Heart right ventricle (tissue), 16 donors: ENCODE data around the gene CYP2W1. TPM values are rescaled to one million over a fixed set of nuclear protein-coding genes. Genes with fewer than 3 reads are reported as not detected.

Source experiments
- ATAC-seq, 8 donors: fragments of 200-7000 bp; cut with Tn5 transposase; one replicate each; pipeline ENCODE4 v1.9.1; 2020; ENCODE audit warnings: mild to moderate bottlenecking in 8 of 8, moderate library complexity in 8 of 8, moderate number of reproducible peaks in 1 of 8
- DNase-seq, 2 donors: peaks; one replicate each; pipeline ENCODE4 v3.0.0-alpha.2; 2020
- H3K27ac ChIP-seq, 10 donors: fragments of 200-600 bp; sonication (generic) in 2 of 10; one replicate each; pipeline versions ENCODE4 v1.5.0 to v1.8.0; 2020 to 2022; ENCODE audit warnings: mild to moderate bottlenecking in 3 of 10
- H3K27me3 ChIP-seq, 7 donors: fragments of 200-600 bp; one replicate each; pipeline ENCODE4 v1.8.0; 2021 to 2022; ENCODE audit warnings: mild to moderate bottlenecking in 2 of 7
- H3K36me3 ChIP-seq, 9 donors: fragments of 200-600 bp; sonication (generic) in 1 of 9; one replicate each; pipeline versions ENCODE4 v1.5.0 to v1.8.0; 2020 to 2022; ENCODE audit warnings: mild to moderate bottlenecking in 2 of 9
- H3K4me1 ChIP-seq, 9 donors: fragments of 200-600 bp; sonication (generic) in 1 of 9; one replicate each; pipeline versions ENCODE4 v1.5.0 to v1.8.0; 2020 to 2022; ENCODE audit warnings: mild to moderate bottlenecking in 4 of 9
- H3K4me3 ChIP-seq, 10 donors: fragments of 200-600 bp; sonication (generic) in 2 of 10; one replicate each; pipeline versions ENCODE4 v1.5.0 to v1.8.0; 2020 to 2022; ENCODE audit warnings: mild to moderate bottlenecking in 7 of 10, moderate library complexity in 2 of 10
- H3K9me3 ChIP-seq, 11 donors: fragments of 200-600 bp in 10 of 11; sonication (generic) in 2 of 11; one replicate each; pipeline versions ENCODE4 v1.5.0 to v1.8.0; 2013 to 2022; ENCODE audit warnings: mild to moderate bottlenecking in 2 of 11, control low read depth in 1 of 11, moderate library complexity in 1 of 11
- WGBS, 2 donors: extraction: QIAGEN DNeasy Blood & Tissue Kit; methylation state at CpG; one replicate each; pipeline ENCODE4 v1.1.7; 2013; ENCODE audit warnings: inconsistent platforms in 1 of 2; 5-methylcytosine and 5-hydroxymethylcytosine counted together
- intact Hi-C, 10 donors: fragments of 100-400 bp; cut with DNase I; formaldehyde crosslinking; loops; one replicate each; pipeline versions ENCODE4 v1.11.1 to v1.14.2; 2022
- polyA plus RNA-seq, 2 donors: library from polyadenylated mRNA; stranded (reverse); fragments of 200-250 nt; gene quantifications; one replicate each; pipeline ENCODE4 v1.2.3, GENCODE V29; 2013
- total RNA-seq, 10 donors: library from RNA; stranded (reverse); fragmentation: NEBNext Ultra II Directional in 3 of 10; extraction: Animal tissue kit (Norgen Biotek cat#: 25700) in 3 of 10; gene quantifications; one replicate each; pipeline versions ENCODE4 v1.2.1 to v1.2.4, GENCODE V29; 2021 to 2023
- TF ChIP-seq, protein P1 (sequence below), 9 donors: fragments of 200-600 bp; sonication (generic) in 2 of 9; IDR thresholded peaks; one replicate each; pipeline versions ENCODE4 v1.5.0 to v1.8.0; 2021 to 2022; ENCODE audit warnings: antibody characterized with exemption in 9 of 9, mild to moderate bottlenecking in 5 of 9, moderate library complexity in 1 of 9
- donor health status: Arrhythmogenic right ventricular cardiomyopathy.
- donor health status: ischemic (EF 13 %, LVEDD 7.1; RV severe dilation, severe dysfunction).
- donor health status: healthy with polysubstance abuse.
- donor health status: DM: no; HTN: yes; CAD: no.
- donor health status: DM: no; HTN: no; CAD: no.
- donor health status: ischemic (EF 25% LVEDD 6.9; RV normal size, moderate dysfunction).
- donor health status: ischemic (EF 25% LVEDD 5.7; RV mildly dilated, moderate dysfunction).
- donor health status: healthy.
- donor health status: DM: yes; HTN: yes; CAD: no.
- donor health status: Ischemic cardiomyopathy.
- donor health status: ischemic (EF 35%, LVEDD 5.7; RV mildly dilated, moderate dysfunction).
- donor health status: nonischemic (EF 11% LVEDD 7.7; RV severe dilation, severe dysfunction).
- donor health status: DM: yes; HTN: yes; CAD: no.
- donor health status: PGD.
- donor health status: ischemic (EF 29% LVEDD 5.4; RV normal size, mild dysfunction).
- donor health status: nonischemic (EF 23%, LVEDD 6.1; RV moderate dilation, normal function).

The CYP2W1 gene
- total and polyA plus RNA-seq, 12 donors, result not detected

DNA sequence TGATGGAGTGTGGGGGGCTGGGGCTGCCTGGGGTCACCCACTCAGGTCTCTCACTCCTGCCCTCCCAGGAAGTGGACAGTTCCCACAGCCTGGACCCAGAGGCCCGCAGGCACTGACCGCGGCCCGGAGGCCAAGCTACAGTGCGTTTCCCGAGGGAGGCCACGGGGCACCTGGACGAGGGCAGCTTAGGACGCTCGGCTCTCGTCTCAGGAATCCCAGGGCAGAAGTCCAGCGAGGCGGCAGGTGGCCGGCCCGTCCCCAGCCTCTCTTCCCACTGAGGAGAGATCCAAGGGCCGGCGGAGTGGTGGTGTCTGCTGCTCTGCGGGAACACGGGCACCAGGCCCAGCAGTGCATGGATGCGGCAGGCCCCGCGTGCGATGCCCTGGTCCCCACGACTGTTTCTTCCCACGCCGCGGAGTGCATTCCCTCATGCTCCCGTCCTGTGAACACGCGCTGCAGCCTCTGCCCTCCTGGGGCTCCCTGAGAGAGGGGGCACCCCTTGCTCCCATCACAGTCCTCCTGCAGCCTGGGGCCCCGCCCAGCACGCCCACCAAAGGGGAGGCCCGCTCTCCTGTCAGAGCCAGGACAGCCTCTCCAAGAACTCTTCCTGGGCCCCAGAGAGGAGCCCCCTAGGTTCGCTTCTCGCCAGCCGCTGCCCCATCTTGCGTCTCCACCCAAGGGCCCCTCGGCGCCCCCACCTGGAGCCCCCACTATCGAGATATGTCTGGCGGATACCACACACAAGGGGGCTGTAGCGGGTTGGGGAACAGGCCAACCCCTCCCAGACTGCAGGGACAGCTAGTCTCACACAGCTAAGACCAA lies 37.0 kb downstream of the CYP2W1 start:
- 95% methylated on average over 42 of the region's 42 CpGs for WGBS, 2 donors
- intact Hi-C loops, result no loop called here
- Histone ChIP-seq H3K4me3 (no peak overlapping the region), H3K4me1 (peaks cover 0 to 8% (median 0%) of the 10 kb centered on the region in 9 donors), H3K27me3 (no peaks in the 10 kb centered on the region), H3K27ac (no peak overlapping the region), H3K36me3 (peaks cover 0 to 20% (median 0%) of the 10 kb centered on the region in 9 donors), H3K9me3 (peaks cover 0 to 8% (median 0%) of the 10 kb centered on the region in 11 donors)
- TF ChIP-seq, protein P1, sequence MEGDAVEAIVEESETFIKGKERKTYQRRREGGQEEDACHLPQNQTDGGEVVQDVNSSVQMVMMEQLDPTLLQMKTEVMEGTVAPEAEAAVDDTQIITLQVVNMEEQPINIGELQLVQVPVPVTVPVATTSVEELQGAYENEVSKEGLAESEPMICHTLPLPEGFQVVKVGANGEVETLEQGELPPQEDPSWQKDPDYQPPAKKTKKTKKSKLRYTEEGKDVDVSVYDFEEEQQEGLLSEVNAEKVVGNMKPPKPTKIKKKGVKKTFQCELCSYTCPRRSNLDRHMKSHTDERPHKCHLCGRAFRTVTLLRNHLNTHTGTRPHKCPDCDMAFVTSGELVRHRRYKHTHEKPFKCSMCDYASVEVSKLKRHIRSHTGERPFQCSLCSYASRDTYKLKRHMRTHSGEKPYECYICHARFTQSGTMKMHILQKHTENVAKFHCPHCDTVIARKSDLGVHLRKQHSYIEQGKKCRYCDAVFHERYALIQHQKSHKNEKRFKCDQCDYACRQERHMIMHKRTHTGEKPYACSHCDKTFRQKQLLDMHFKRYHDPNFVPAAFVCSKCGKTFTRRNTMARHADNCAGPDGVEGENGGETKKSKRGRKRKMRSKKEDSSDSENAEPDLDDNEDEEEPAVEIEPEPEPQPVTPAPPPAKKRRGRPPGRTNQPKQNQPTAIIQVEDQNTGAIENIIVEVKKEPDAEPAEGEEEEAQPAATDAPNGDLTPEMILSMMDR (IDR thresholded peaks at IDR 0.05), result no peak
- no peak for ATAC-seq
- no peak for DNase-seq

GRCh38 chr7:1020849-1021251 lies 37.9 kb downstream of the CYP2W1 start:
- H3K27me3 ChIP-seq, result no peaks in the 10 kb centered on the region
- H3K4me3 ChIP-seq, result no peak overlapping the region
- H3K36me3 ChIP-seq, result peaks cover 0 to 27% (median 0%) of the 10 kb centered on the region in 9 donors
- peaks cover 0 to 11% (median 0%) of the 10 kb centered on the region in 9 donors for H3K4me1 ChIP-seq
- TF ChIP-seq, protein P1 (IDR thresholded peaks at IDR 0.05), result peak in 4 of 9 donors; percentile 7 to 24 (median 22)
- WGBS, 2 donors, result 85 to 92% methylated on average over 7 of the region's 7 CpGs
- H3K27ac ChIP-seq, result no peak overlapping the region
- intact Hi-C loops, result no loop called here
- peaks cover 0 to 8% (median 0%) of the 10 kb centered on the region in 11 donors for H3K9me3 ChIP-seq
- DNase-seq (no peak), ATAC-seq (peak in 2 of 8 donors; percentile 3 to 17)

- DNase-seq (no peak), ATAC-seq (peak in 1 of 8 donors; percentile 47)
- Histone ChIP-seq H3K36me3 (peaks cover 0 to 32% (median 0%) of the 10 kb centered on the region in 9 donors), H3K9me3 (peaks cover 0 to 8% (median 0%) of the 10 kb centered on the region in 11 donors), H3K27ac (no peak overlapping the region), H3K27me3 (no peaks in the 10 kb centered on the region), H3K4me3 (no peak overlapping the region), H3K4me1 (peaks cover 0 to 11% (median 0%) of the 10 kb centered on the region in 9 donors)
- 88 to 92% methylated on average over 7 of the region's 7 CpGs for WGBS, 2 donors
- TF ChIP-seq, protein P1 (IDR thresholded peaks at IDR 0.05), result no peak
- intact Hi-C loops, result no loop called here
Observed at GRCh38 chr7:1021366-1021765, 38.4 kb downstream of the CYP2W1 start.

GRCh38 chr7:1021931-1022330 lies 39.0 kb downstream of the CYP2W1 start:
- Histone ChIP-seq H3K36me3 (peaks cover 0 to 37% (median 0%) of the 10 kb centered on the region in 9 donors), H3K4me1 (peaks cover 0 to 16% (median 3%) of the 10 kb centered on the region in 9 donors), H3K4me3 (no peak overlapping the region), H3K27ac (no peak overlapping the region), H3K27me3 (no peaks in the 10 kb centered on the region), H3K9me3 (peaks cover 0 to 8% (median 0%) of the 10 kb centered on the region in 11 donors)
- intact Hi-C loops, result no loop called here
- ATAC-seq, result no peak
- WGBS, 2 donors, result 94 to 97% methylated on average over 25 of the region's 25 CpGs
- TF ChIP-seq, protein P1 (IDR thresholded peaks at IDR 0.05), result no peak
- no peak for DNase-seq
